ENCODE measurements around the gene OGFOD2. TPM values are rescaled to one million over a fixed set of nuclear protein-coding genes. Genes with fewer than 3 reads are reported as not detected.
A peak's percentile ranks its signal among the peaks of the same experiment; 100 is the strongest.

Gene OGFOD2
- total RNA-seq, 6 experiments from 2014 or later = 16.2 to 18.3 (median 17.6) TPM

GRCh38 chr12:122979908-122980182 is 4.8 kb downstream of the OGFOD2 start:
- H3K4me3 Mint-ChIP-seq = peak overlapping the region; percentile 91
- TF ChIP-seq CTCF (IDR thresholded peaks at IDR 0.05) = no peak
- no peaks in the 10 kb centered on the region for H3K36me3 Mint-ChIP-seq (ENCODE audit: low read depth)
- peaks cover under 1% of the 10 kb centered on the region for H3K27me3 Mint-ChIP-seq (ENCODE audit: insufficient read depth)
- peak overlapping the region; percentile 83 for H3K27ac Mint-ChIP-seq
- no peak for DNase-seq
- H3K4me1 Mint-ChIP-seq (ENCODE audit: low read depth) = peaks cover 48% of the 10 kb centered on the region
- H3K9me3 Mint-ChIP-seq = no peaks in the 10 kb centered on the region

- Mint-ChIP-seq H3K36me3 (ENCODE audit: low read depth) (no peaks in the 10 kb centered on the region), H3K4me3 (peak within 1 kb of the TSS; percentile 93), H3K27me3 (ENCODE audit: insufficient read depth) (peaks cover 2% of the 10 kb centered on the region), H3K27ac (peak within 1 kb of the TSS; percentile 83), H3K4me1 (ENCODE audit: low read depth) (peaks cover 48% of the 10 kb centered on the region), H3K9me3 (no peaks in the 10 kb centered on the region)
- DNase-seq = no peak
- TF ChIP-seq CTCF (IDR thresholded peaks at IDR 0.05) = peak; percentile 30; the same call in 1 of the 2 replicates
Observed at GRCh38 chr12:122980183-122981035, 5.4 kb downstream of the OGFOD2 start, which contains the start of gene ARL6IP4. TSS of gene ARL6IP4 (plus strand) at chr12:122980681. CDS start at chr12:122981140, 459 bp downstream.

GRCh38 chr12:122981036-122981471 is 6.0 kb downstream of the OGFOD2 start:
- peaks cover 2% of the 10 kb centered on the region for H3K27me3 Mint-ChIP-seq (ENCODE audit: insufficient read depth)
- H3K9me3 Mint-ChIP-seq = no peaks in the 10 kb centered on the region
- H3K4me1 Mint-ChIP-seq (ENCODE audit: low read depth) = peaks cover 45% of the 10 kb centered on the region
- no peaks in the 10 kb centered on the region for H3K36me3 Mint-ChIP-seq (ENCODE audit: low read depth)
- DNase-seq = no peak
- peak overlapping the region; percentile 93 for H3K4me3 Mint-ChIP-seq
- no peak for TF ChIP-seq CTCF (IDR thresholded peaks at IDR 0.05)
- peak overlapping the region; percentile 67 for H3K27ac Mint-ChIP-seq

GRCh38 chr12:122981587-122982476 is 6.8 kb downstream of the OGFOD2 start:
- peak overlapping the region; percentile 67 for H3K27ac Mint-ChIP-seq
- no peaks in the 10 kb centered on the region for H3K9me3 Mint-ChIP-seq
- H3K27me3 Mint-ChIP-seq (ENCODE audit: insufficient read depth) = peaks cover 2% of the 10 kb centered on the region
- DNase-seq = no peak
- no peaks in the 10 kb centered on the region for H3K36me3 Mint-ChIP-seq (ENCODE audit: low read depth)
- TF ChIP-seq CTCF (IDR thresholded peaks at IDR 0.05) = no peak
- H3K4me3 Mint-ChIP-seq = peak overlapping the region; percentile 93
- peaks cover 40% of the 10 kb centered on the region for H3K4me1 Mint-ChIP-seq (ENCODE audit: low read depth)

- no peak for DNase-seq
- Mint-ChIP-seq H3K9me3 (no peaks in the 10 kb centered on the region), H3K4me3 (peak overlapping the region; percentile 93), H3K27me3 (ENCODE audit: insufficient read depth) (peaks cover 2% of the 10 kb centered on the region), H3K4me1 (ENCODE audit: low read depth) (peaks cover 40% of the 10 kb centered on the region), H3K27ac (no peak overlapping the region), H3K36me3 (ENCODE audit: low read depth) (no peaks in the 10 kb centered on the region)
- TF ChIP-seq CTCF (IDR thresholded peaks at IDR 0.05) = no peak
Observed at GRCh38 chr12:122982477-122982815, 7.4 kb downstream of the OGFOD2 start.

All from HFFc6 (cell line).